GM06990 (cell line): ENCODE results near the gene PYY.

Experiments used
- DNase-seq: peaks from one replicate; pipeline ENCODE4 v3.0.0-alpha.2; 2011; ENCODE audit not compliant: insufficient read length; ENCODE audit errors: extremely low read depth
- H3K27me3 ChIP-seq: replicated peaks from 2 replicates; pipeline ENCODE4 v1.6.0; 2011; ENCODE audit warnings: low read length; ENCODE audit not compliant: control insufficient read depth, insufficient read depth
- H3K36me3 ChIP-seq: 2 replicates; pipeline ENCODE4 v1.5.1; 2011; ENCODE audit warnings: low read length; ENCODE audit not compliant: control insufficient read depth, insufficient read depth
- H3K4me3 ChIP-seq: replicated peaks from 2 replicates; pipeline ENCODE4 v1.5.1; 2011; ENCODE audit warnings: low read depth, mild to moderate bottlenecking, control low read depth, low read length
- TF ChIP-seq, protein P1 (sequence below): IDR thresholded peaks from 2 replicates; pipeline ENCODE4 v1.5.1; 2011; ENCODE audit warnings: low read length, control low read depth, mild to moderate bottlenecking, inconsistent platforms; ENCODE audit not compliant: insufficient read depth, poor library complexity, severe bottlenecking

PYY gene

DNA sequence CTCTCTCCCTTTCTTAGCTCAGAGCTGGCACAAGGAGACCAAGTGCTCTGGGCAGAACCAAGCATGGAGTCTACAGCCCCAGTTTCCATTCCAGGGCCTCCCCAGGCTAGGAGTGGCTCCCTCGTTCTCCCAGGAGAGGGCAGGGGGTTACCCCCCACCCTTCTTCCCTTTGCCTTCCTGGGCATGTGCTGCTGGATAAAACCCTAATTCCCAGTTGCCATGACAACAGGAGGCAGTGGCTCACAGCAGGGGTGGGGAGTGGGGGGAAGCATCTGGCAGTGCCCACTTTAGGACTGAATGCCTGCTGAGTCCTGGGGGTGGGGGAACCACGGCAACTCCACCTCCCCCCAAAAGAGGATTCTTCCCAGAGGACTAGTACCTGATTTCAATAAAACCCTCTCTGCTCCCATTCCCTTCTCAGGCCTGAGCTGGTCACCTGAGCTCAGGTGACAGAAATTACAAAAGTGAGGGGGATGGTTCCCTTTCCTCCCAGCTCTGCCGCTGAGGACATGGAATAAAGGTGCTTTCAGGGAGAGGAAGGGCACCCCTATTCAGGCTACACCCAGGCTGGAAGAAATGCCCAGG, 48.2 kb downstream of the PYY start:
- Histone ChIP-seq H3K27me3 (peaks cover 2% of the 10 kb centered on the region), H3K36me3 (no peaks in the 10 kb centered on the region), H3K4me3 (no peak overlapping the region)
- no peak for DNase-seq
- TF ChIP-seq, protein P1, sequence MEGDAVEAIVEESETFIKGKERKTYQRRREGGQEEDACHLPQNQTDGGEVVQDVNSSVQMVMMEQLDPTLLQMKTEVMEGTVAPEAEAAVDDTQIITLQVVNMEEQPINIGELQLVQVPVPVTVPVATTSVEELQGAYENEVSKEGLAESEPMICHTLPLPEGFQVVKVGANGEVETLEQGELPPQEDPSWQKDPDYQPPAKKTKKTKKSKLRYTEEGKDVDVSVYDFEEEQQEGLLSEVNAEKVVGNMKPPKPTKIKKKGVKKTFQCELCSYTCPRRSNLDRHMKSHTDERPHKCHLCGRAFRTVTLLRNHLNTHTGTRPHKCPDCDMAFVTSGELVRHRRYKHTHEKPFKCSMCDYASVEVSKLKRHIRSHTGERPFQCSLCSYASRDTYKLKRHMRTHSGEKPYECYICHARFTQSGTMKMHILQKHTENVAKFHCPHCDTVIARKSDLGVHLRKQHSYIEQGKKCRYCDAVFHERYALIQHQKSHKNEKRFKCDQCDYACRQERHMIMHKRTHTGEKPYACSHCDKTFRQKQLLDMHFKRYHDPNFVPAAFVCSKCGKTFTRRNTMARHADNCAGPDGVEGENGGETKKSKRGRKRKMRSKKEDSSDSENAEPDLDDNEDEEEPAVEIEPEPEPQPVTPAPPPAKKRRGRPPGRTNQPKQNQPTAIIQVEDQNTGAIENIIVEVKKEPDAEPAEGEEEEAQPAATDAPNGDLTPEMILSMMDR = no peak
